Spleen (tissue), 7 donors: ENCODE measurements around the gene PEX7.

ENCODE experiments used
- POLR2A ChIP-seq, 3 donors: fragments of 450-650 bp; IDR thresholded peaks; one replicate each; pipeline ENCODE4 v1.5.1; 2017; ENCODE audit warnings: antibody characterized with exemption in 3 of 3, mild to moderate bottlenecking in 1 of 3
- POLR2AphosphoS5 ChIP-seq, 3 donors: sonication (generic); formaldehyde crosslinking; IDR thresholded peaks; one replicate each; pipeline ENCODE4 v1.5.1; 2017; ENCODE audit warnings: antibody characterized with exemption in 3 of 3
- TF ChIP-seq, protein P1 (sequence below), 11 experiments: fragments of 200-600 bp in 7 of 11; fragments of 450-650 bp in 4 of 11; sonication (generic) in 4 of 11; IDR thresholded peaks in 8 of 11; conservative IDR thresholded peaks in 3 of 11; 1 replicate in 7 of 11; 2 replicates in 4 of 11; pipeline versions ENCODE4 v1.4.0 to v1.8.0; 2016 to 2021; ENCODE audit warnings: antibody characterized with exemption in 11 of 11, inconsistent platforms in 4 of 11, mild to moderate bottlenecking in 1 of 11
- donor health status: DM: no; HTN: no; CAD: no; lungs with moderate emphysema.
- donor health status: DM: no; HTN: no; CAD: no.
- donor health status: DM: no; HTN: no; CAD: no.

- no peak for TF ChIP-seq POLR2A (IDR thresholded peaks at IDR 0.05)
- TF ChIP-seq POLR2AphosphoS5 (IDR thresholded peaks at IDR 0.05): no peak
- TF ChIP-seq, protein P1, sequence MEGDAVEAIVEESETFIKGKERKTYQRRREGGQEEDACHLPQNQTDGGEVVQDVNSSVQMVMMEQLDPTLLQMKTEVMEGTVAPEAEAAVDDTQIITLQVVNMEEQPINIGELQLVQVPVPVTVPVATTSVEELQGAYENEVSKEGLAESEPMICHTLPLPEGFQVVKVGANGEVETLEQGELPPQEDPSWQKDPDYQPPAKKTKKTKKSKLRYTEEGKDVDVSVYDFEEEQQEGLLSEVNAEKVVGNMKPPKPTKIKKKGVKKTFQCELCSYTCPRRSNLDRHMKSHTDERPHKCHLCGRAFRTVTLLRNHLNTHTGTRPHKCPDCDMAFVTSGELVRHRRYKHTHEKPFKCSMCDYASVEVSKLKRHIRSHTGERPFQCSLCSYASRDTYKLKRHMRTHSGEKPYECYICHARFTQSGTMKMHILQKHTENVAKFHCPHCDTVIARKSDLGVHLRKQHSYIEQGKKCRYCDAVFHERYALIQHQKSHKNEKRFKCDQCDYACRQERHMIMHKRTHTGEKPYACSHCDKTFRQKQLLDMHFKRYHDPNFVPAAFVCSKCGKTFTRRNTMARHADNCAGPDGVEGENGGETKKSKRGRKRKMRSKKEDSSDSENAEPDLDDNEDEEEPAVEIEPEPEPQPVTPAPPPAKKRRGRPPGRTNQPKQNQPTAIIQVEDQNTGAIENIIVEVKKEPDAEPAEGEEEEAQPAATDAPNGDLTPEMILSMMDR (IDR thresholded peaks at IDR 0.05 in 8 of 11, conservative IDR thresholded peaks at IDR 0.05 in 3 of 11): no peak
These were observed 40.3 kb downstream of the PEX7 start for GRCh38 chr6:136862662-136863061.
